ENCODE measurements around the gene CSF1.

The CSF1 gene

DNA sequence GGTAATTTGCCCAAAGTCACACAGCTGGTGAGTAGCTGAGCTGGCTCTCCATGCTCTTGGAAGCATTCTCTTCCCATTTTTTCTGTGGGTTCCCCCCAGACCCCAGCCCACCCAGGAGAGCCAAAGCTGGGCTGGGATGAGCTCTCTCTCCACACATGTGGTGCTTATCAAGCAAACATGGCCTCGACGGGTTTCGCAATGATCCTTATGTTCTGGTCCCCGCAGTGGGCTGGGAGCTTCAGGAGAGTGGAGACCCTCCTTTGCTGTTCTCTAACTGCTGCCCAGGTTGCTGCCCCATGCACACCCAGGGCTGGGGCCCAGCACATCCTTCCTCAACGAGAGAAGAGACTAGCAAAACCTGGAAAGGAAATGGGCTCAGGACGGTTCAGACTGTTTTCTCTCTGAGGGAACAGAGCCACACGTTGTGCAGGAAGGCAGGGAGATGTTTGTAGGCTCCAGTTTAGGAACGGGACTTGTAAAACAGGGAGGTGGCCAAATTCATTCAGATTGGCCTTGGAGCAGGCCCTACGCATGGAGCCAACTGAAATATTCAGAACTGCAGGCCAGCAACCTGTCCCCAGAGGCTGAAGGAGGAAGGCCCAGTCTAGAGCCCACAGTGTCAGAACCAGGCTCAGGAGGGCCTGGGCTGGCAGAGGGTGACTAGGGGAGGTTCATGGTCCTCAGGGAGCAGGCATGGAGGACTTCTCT is 27.2 kb upstream of the CSF1 start:
- DNase-seq: no peak

DNA sequence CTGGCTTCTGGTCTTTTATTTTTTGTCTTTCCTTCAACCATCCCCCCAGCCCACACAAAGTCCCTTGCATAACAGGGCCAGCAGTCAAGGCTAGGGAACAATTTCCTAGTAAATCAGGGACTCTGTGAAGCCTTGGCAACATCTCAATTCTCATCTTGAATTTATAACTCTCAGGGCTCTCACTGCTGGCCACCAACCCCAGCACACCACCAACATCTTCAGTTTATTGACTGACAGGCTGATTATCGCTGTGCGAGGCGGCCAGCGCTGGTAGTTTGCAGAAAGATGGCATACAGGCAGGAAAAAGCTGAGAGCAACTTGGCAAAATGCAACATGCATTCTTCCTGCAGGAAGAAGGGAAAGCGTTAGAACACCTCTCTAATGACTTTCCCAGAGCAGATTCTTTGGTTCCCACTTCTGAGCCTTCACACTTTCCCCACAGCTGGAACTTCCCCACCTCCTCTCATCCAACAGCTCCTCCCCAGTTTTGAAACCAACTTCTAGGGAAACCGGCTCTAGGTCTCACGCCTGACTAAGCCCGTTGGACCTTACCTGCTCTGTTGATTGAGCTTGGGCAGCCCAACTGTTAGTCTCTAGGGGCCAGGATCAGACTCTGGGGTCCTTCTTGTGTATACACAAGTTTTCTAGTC is 26.3 kb upstream of the CSF1 start:
- DNase-seq: no peak

DNA sequence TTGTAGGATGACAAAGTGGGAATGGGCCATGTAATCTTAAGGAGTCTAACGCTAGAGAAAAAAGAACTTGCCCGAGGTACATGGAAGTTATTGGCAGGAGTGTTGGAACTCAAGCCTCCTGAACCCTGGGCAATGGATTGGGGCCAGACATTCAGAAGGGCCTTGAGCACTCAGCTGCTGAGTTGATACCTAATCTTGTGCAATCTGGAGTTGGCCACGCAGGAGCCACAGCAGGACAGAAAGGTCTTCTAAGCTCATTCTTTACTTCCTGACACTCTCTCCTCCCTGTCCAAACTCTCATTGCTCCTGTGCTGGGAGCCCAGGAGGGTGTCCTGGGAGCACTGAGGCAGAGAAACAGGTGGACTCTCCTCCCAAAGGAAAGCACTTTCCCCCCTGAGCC is 25.1 kb upstream of the CSF1 start:
- DNase-seq: no peak

DNA sequence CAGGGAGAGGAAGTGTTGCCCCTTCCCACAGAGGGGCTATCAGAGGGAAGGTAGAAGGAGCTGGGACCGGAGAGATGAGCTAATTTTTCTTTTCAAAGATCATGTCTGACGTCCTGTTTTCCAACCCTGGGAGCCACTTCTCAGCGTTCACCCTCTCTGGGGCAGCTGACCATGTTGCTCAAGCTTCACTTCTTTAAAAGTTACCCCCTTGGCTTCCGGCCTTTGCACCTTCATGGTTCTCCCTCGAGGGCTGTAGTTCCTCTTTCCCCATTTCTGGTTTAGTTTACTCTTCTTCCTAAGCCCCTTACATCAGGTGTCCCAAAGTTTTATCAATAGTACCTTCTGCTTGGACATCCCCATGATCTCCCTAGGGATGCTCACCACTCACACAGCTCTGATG is 23.8 kb upstream of the CSF1 start:
- DNase-seq: no peak

DNA sequence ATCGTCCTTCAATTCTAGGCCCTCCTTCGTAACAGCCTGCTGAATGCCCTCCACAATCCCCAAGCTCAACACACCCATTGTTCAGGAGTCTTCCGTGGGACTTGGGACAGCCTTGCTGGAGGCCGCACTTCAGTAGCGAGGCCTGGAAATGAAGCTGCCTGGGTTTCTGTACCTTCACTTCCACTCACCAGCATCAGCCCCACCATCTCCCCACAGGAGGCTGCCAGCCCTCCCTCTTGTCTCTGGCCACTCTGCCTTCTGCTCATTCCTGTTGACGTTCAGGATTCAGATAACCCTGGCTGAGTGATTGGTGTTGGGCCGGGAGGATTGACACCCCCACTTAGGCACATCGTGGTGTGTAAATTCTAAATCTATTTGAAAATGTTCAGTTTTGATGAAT is 23.4 kb upstream of the CSF1 start:
- DNase-seq: no peak

DNA sequence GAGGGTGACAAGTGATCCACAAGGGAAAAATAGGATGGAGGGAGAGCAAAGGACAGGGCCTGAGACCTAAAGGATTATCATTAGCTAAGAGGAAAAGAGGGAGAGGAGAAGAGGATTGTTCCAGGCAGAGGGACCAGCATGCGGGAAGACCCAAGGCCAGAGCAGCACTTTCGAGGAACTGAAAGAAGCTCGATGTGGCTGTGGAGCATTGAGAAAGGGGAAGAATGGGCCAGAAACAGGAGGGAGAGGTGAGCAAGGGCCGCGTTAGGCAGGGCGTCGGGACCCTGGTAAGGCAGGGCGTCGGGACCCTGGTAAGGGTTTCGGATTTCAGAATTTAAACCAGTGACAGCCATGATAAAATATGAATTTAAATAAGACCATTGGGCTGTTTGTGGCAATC is 22.8 kb upstream of the CSF1 start:
- DNase-seq: no peak

DNA sequence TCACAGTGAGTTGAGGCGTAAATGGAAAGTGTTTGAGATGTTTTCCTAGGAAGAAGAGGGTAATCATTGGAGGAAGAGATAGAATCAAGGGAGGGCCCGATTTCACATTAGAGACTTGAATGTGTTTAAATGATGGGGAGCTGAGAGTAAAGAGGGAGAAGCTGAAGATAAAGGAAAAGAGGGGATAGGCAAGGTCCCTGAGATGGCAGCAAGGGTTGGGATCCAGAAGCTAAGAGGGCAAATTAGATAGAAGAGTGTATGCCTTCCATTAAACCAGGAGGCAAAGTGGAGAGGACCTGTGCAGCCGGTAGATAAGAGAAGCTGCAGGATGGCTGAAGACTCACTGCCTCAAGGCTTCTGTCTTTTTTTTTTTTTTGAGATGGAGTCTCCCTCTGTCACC is 21.6 kb upstream of the CSF1 start:
- DNase-seq: no peak

DNA sequence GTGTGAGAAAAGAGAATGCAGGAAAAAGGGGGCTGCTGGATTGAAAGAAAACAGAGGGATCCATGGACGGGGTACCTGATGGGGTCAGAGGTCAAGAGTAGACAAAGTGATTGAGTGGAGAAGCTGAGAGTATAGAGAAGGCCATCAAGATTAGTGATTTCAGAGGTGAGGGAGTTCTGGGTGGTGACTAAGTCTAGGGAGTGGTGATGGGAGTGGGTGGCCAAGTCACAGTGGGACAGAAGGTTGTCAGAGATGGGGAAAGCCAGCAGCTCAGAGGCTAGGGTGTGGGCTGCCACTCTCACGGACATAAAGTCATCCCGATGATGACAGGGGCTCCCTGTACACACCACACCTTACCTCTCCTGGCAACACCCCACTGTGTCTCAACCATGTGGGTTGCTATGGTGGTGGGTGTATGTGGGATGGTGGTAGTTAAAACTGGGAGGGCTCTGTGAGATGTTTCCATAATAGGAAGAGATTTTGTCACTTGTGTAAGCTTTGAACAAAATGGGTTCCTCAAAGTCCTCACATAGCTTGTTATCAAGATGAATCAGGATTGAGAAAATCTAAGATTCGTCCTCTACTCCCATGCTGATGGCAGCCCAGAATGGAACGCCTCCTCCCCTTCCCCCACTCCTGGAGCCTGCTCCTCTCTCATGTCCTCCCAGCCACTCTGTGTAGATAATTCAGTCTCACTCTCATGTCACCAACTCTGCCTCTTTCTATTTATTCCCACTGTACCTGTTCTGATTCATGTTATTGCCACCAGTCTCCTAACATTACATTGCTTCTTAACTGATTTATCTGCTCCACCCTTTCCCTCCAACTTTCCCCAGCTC is 20.3 kb upstream of the CSF1 start:
- DNase-seq: no peak

DNA sequence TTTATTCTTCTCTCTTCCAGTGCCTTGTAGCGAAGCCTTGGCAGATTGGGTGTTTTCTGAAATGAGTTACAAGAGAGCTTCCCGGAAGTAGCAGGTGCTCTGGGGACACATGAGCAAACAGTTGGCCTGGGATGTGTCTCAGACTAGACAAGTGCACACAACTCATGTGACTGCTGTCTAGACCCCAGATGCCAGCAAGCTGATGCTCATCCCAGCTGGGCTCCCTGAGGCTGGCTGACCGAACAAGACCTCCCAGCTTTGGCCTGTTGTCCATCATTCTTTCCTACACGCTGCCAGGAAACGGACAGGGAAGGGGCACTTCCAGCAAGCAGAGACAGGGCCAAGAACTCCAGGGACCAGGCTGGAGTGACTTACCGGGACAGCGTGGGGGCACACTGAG is 18.7 kb upstream of the CSF1 start:
- DNase-seq: no peak

DNA sequence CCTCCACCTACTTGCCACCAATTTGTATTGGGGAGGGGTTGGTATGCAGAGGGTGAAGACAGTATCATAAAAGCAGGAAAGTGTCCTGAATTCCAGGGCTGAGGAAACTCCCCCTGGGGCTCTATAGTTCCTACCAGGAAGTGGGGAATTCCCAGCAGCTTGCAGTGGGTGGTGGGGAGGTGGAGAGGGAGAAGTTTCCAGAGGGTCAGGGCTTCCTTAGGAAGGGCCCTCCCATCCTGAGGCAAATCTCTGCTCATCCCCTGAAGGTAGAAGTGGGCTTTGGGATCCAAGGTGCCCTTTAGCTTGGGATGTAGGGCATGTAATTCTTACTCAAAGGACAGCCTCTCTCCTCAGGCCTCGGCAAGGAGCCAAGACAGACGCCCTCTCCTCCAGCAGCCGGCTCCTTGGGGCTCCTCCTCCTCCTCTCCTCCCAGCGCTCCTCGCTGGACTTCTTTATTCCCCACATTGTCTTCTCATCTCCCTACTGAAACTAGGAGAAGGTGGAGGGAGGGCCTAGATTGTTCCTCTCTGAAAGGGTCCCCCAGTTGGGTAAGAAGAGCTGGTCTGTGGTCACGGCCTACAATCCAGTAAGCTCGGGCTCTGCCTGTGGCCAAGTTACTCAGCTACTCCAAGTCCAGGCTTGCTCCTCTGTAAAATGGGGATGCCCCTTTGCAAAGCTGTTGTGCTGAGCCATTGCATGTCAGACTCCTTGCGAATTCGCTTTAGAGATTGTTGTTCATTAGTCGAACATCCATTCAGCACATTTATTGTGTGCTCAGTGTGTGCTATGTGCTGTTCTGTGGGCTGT is 17.9 kb upstream of the CSF1 start:
- no peak for DNase-seq

DNA sequence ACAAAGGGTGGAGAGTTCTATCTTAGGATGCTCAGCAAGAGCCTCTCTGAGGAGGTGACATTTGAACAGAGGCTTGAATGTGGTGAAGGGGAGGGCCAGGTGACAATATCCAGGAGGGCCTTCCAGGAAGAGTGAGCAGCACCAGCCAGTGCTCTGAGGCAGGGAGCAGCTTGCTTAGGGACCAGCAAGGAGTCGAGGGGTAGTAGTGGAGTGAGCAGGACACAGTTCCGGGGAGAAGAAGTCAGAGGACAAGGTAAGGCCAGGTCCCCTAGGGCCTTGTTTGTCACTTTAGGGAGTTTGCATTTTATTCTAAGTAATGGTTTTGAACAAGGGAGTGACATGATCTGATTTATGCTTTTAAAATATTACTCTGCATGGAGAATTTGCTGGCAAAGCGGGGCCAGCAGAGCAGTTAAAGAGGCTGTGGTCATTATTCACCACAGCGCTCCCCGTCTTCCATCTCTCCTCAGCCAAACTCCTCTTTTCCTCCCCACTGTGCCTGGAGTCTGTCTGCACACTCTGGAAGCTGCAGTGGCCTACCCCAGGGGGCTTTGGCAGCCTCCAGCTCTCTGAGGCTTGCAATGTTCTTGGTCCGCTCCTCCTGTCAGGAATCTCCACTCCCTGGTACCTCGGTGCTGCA is 17.0 kb upstream of the CSF1 start:
- no peak for DNase-seq

DNA sequence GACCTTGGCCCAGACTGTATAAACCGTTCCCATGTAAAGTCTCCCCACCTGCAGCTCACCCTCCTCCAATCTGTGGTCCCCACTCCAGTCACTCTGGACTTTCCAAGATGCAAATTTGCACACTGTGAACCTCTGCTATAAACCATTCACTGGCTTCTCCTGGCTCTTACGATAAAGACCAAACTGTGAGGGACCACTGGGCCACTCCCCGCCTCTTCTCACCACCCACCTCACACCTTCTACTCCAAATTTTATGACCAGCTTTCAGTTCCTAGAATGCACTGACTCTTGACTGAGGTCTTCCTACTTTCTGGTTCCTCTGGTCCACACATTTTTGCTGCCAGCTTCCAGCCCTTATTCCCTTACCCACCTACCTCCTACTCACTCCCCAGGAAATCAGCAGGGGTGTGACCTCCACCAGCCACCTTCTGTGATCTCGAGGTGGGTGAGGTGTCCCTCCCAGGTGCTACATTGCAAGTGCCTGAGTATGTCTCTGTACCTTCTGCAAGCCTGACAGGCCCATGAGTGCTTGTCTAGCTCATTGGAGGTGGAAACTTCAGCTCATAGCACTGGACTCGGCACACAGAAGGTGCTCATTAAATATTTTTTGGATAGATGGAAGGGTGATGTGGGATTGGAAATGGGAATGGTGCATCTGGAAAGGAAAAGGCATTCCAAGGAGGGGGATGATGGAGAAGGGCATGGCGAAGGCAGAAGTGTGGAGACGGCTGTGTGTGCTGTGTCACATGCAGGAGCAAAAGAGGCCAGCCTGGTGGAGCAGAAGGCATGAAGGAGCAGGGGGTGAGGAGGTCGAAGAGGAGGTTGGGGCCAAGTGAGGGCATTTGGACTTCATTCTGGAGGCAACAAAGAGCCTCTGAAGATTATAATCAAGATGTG is 15.6 kb upstream of the CSF1 start:
- no peak for DNase-seq

DNA sequence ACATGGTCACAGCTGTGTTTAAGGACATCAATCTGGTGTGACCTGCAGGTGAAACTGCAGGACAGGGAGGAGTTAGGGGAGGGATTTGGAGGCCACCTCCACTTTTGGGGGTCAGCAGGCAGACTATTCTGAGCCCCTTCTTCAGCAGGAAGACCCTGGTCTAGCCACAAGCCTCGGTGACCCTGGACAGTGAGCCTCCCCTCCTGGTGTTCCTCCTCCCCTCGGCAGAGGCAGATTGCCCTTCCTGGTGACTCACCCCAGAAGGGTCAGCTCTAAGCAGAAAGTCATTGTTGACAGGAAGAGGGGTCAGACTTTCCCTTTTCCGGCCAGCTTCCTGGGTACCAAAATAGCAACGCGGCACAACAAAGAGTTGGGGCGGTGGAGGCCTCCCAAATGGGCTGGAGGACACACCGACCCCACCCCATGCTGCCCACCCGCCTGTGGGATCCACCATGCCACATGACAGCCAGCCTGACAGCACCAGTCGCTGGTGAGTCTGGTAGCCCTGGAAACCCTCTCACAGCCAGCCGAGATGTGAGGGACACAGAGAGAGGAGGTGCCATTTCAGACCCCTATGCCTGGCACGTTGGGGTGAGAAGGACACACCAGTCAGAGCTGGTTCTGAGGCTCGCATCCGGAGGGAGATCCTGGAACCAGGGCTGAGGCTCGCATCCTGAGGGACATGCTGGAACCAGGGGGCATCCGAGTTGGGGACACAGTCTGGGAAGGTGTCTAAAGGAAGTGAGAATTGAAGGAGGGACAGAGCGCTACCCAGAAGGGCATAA is 14.7 kb upstream of the CSF1 start:
- DNase-seq: peak; percentile 20

DNA sequence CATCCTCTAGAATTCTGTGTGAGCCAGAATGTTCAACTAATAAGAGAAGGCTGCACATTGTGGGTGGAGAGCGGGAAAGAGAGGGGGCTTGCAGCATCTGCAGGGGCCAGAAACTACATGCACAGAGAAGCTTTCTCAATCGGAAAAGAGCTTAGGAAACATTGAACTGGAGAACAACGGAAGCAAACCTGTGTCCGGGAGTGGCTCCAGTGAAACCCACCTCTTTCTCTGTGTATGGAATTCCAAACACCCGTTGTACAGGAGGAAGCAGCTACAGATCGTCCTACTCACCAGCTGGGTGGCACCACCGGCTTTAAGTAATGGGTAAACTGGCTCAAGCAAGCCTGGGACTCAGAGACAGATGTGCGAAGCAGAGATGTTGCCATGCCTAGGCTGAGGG is 14.0 kb upstream of the CSF1 start:
- no peak for DNase-seq

DNA sequence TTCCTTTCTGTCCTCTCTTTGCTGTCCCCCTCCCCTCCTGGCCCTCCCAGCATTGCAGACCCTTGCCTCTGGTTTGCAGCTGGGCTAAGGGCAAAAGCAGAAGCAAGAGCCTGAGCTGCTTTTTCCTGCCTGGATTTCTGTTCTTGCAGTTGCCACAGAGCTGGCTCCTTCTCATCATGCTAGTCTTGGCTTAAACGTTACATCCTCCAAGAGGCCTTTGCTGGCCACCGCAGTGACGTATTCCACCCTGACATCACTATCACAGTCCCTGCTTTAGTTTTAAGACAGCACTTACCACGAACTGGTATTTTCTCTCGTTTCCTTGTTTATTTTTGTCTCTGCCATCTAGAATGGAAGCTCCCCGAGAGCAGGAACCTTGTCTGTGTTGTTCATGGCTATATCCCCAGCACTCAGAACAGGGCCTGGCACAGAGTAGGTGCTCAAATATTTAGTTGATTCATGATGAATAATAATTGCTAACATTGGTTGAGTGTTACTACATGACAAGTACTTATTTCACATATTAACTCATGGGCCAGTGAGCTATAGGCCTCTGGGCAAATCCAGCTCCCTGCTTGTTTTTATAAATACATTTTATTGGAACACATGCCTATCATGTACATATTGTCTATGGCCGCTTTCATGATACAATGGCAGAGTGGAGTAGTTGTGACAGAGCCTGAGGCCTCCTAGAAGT is 13.2 kb upstream of the CSF1 start:
- DNase-seq: no peak

DNA sequence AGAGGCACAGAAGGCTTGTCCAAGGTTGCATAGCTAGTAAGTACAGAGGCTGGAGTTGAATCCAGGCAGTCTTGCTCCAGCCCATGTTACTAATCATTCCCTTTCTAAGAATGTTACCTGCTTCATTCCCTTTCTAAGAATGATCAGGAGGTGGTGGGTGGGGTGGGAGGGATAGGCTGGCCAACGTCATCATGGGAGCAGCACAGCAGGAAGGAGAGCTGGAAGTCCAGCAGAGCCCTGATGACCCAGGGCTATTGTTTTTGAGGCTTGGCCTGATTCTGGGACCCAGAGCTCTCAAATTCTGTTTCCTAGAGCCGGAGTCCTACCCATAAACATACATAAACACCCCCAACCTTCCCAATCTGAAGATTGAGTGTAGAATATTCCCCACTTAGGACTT is 11.8 kb upstream of the CSF1 start:
- no peak for DNase-seq

DNA sequence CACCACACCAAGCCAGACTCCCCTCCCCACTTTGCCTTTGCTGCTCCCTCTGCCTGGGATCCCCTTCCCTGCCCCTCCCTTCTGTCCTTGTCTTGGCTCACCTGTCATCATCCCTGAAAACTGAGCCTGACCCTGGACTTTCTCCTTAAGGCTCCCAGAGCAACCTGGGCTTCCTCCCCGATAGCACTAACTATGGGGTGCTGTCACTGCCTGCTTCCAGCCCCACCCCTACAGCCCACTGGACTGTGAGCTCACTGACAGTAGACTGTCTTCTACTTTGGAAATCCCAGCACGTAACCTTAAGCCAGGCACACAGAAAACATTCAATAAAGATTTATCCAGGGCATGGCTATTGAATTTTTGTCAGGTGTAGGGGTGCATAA is 9.5 kb upstream of the CSF1 start:
- no peak for DNase-seq

DNA sequence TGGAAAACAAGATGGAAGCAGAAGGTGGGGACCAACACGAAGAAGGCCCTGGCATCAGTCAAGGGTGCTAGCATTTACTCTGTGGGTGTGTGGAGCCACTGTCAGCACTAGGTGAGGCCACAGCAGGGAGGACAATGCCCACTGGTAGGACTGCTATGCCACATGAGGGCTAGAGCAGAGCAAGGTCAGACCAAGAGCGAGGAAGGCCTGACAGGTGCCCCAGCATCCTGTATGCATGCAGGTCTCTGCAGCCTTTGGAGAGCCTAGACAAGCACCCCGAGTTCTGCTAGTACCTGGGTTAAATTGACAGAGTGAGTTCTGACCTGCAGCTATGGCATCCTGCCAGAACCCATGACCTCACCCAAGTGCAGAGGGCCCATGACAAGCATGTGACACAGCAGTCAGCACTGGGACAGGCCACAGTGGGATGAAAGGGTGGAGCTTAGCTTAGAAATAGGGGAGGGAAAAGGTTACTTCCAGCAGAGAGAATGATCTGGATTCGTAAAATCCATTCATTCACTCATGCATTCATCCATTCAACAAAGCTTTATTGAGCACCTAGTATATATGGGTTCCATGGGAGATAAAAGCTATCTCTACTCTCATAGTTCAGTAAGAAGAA is 9.0 kb upstream of the CSF1 start:
- no peak for DNase-seq

DNA sequence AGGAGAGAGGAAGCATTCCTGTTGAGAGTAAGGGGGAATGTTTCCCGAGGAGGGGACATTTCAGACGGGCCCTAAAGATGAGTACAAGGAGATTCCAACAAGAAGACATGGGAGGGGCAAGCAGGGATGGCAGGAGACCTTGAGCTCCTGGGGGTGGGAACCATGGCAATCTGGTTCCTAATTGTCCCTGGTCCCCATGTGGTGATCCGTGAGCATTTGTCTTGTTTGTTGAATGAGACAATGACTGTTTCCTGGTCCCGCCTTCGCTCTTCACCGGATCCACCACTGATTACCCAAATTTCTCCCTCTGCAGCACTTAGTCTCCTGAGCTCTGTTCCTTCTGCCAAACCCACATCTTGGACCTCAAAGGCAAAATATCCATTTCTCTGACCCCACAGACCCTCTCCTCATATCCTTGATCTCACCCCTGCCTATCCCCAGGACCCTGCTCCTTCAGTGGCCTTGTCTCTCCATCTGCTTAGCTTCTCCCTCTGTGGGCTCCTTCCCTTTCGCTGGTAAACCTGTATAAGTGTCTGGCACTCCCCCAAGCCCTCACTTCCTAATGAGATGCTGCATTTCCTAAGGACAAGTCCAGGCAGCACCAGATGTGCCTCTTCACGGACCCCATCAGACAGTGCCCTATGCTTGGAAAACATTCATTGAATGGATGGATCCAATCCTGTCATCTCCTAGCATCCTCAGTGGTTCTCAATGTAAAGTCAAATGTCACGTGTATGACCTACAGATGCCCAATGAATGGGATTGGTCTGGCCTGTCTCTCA is 8.3 kb upstream of the CSF1 start:
- DNase-seq: no peak
